ENCODE data around the gene GKN2. TPM values are rescaled to one million over a fixed set of nuclear protein-coding genes. Genes with fewer than 3 reads are reported as not detected.
"Not testable (repeated sequence)": the region's sequence is repeated elsewhere in the genome, so short reads cannot be mapped to it uniquely, and the experiment has no call there.

GKN2 gene
- total RNA-seq, 1 experiment from 2014 or later = not detected

- no peaks in the 10 kb centered on the region for H3K36me3 Mint-ChIP-seq
- CTCF ChIA-PET = no interaction called here
- POLR2A ChIA-PET = no interaction called here
- no peak overlapping the region for H3K4me3 Mint-ChIP-seq
- H3K9me3 Mint-ChIP-seq = peaks cover 7% of the 10 kb centered on the region
- no peak for DNase-seq (ENCODE audit: low spot score)
- TF ChIP-seq E2F4 (CRISPR knock-in tag; IDR thresholded peaks at IDR 0.05; ENCODE audit: borderline replicate concordance, low read depth) (no peak), CDX4 (CRISPR knock-in tag; IDR thresholded peaks at IDR 0.05; ENCODE audit: borderline replicate concordance) (no peak)
- no peak overlapping the region for H3K27ac Mint-ChIP-seq
- H3K4me1 Mint-ChIP-seq = no peaks in the 10 kb centered on the region; the same call in 1 of the 2 replicates
- ATAC-seq = no peak
- H3K27me3 Mint-ChIP-seq (ENCODE audit: low read depth) = peaks cover 6% of the 10 kb centered on the region; the same call in 1 of the 2 replicates
These were observed 6.3 kb upstream of the GKN2 start for GRCh38 chr2:68959001-68959400.

- peaks cover 17% of the 10 kb centered on the region for H3K27me3 Mint-ChIP-seq (ENCODE audit: low read depth)
- not testable (repeated sequence) for H3K4me3 Mint-ChIP-seq; H3K9me3 Mint-ChIP-seq; H3K27ac Mint-ChIP-seq; H3K4me1 Mint-ChIP-seq; DNase-seq (ENCODE audit: low spot score); H3K36me3 Mint-ChIP-seq; ATAC-seq
- POLR2A ChIA-PET = interaction anchor here (0.6 kb wide), 1 partner anchor 1299 kb away, joined by 3 read pairs; no protein-coding TSS in a partner anchor
- CTCF ChIA-PET = interaction anchor here (1.0 kb wide), 1 partner anchor 12 kb away, joined by 4 read pairs; no protein-coding TSS in a partner anchor
These were observed 2.7 kb upstream of the GKN2 start for GRCh38 chr2:68955432-68955831.

GRCh38 chr2:68951899-68952298, 794 bp downstream of the GKN2 start:
- H3K4me1 Mint-ChIP-seq = peaks cover 6% of the 10 kb centered on the region; the same call in 1 of the 2 replicates
- H3K9me3 Mint-ChIP-seq = peaks cover 7% of the 10 kb centered on the region
- no peak overlapping the region for H3K27ac Mint-ChIP-seq
- ATAC-seq (peak; percentile 75), DNase-seq (ENCODE audit: low spot score) (no peak)
- H3K27me3 Mint-ChIP-seq (ENCODE audit: low read depth) = peaks cover 16% of the 10 kb centered on the region
- no peaks in the 10 kb centered on the region for H3K36me3 Mint-ChIP-seq
- H3K4me3 Mint-ChIP-seq = no peak overlapping the region
- POLR2A ChIA-PET = no interaction called here
- CTCF ChIA-PET = interaction anchor here (0.9 to 1.5 kb wide), 3 partner anchors 8 to 113 kb away, joined by 3 to 11 read pairs (median 4); no protein-coding TSS in a partner anchor
- no peak for TF ChIP-seq USF2 (CRISPR knock-in tag; IDR thresholded peaks at IDR 0.05)
- no peak for TF ChIP-seq PRDM15 (CRISPR knock-in tag; IDR thresholded peaks at IDR 0.05)
- no peak for TF ChIP-seq IRF2 (CRISPR knock-in tag; IDR thresholded peaks at IDR 0.05; ENCODE audit: borderline replicate concordance, low read depth)
- TF ChIP-seq ARID4B (CRISPR knock-in tag; IDR thresholded peaks at IDR 0.05; ENCODE audit: borderline replicate concordance) = no peak
- TF ChIP-seq CDX4 (CRISPR knock-in tag; IDR thresholded peaks at IDR 0.05; ENCODE audit: borderline replicate concordance) = no peak
- TF ChIP-seq KAT7 (CRISPR knock-in tag; IDR thresholded peaks at IDR 0.05; ENCODE audit: borderline replicate concordance) = no peak
- TF ChIP-seq ZNF532 (CRISPR knock-in tag; IDR thresholded peaks at IDR 0.05; ENCODE audit: borderline replicate concordance) = no peak
- TF ChIP-seq SMAD4 (CRISPR knock-in tag; IDR thresholded peaks at IDR 0.05) = no peak
- no peak for TF ChIP-seq ZNF671 (CRISPR knock-in tag; IDR thresholded peaks at IDR 0.05)
- TF ChIP-seq MYBL2 (CRISPR knock-in tag; IDR thresholded peaks at IDR 0.05) = no peak
- TF ChIP-seq NFE2L1 (CRISPR knock-in tag; IDR thresholded peaks at IDR 0.05) = no peak
- TF ChIP-seq ZNF138 (CRISPR knock-in tag; conservative IDR thresholded peaks at IDR 0.05) = no peak

Data from WTC11 (cell line).